Thyroid gland (tissue), 4 donors: ENCODE data around the gene LRBA.

Experiments
- POLR2A ChIP-seq, 2 donors: fragments of 450-650 bp; IDR thresholded peaks; one replicate each; pipeline ENCODE4 v1.6.1; 2017; ENCODE audit warnings: antibody characterized with exemption in 2 of 2, mild to moderate bottlenecking in 2 of 2, moderate library complexity in 1 of 2
- TF ChIP-seq, protein P1 (sequence below), 6 experiments: fragments of 200-600 bp in 3 of 6; fragments of 450-650 bp in 3 of 6; sonication (generic) in 3 of 6; IDR thresholded peaks; one replicate each; pipeline ENCODE4 v1.5.1; 2016 to 2019; ENCODE audit warnings: antibody characterized with exemption in 6 of 6, mild to moderate bottlenecking in 2 of 6, inconsistent platforms in 1 of 6, moderate library complexity in 1 of 6

GRCh38 chr4:151035328-151035727 is 20.2 kb upstream of the LRBA start:
- TF ChIP-seq, protein P1, sequence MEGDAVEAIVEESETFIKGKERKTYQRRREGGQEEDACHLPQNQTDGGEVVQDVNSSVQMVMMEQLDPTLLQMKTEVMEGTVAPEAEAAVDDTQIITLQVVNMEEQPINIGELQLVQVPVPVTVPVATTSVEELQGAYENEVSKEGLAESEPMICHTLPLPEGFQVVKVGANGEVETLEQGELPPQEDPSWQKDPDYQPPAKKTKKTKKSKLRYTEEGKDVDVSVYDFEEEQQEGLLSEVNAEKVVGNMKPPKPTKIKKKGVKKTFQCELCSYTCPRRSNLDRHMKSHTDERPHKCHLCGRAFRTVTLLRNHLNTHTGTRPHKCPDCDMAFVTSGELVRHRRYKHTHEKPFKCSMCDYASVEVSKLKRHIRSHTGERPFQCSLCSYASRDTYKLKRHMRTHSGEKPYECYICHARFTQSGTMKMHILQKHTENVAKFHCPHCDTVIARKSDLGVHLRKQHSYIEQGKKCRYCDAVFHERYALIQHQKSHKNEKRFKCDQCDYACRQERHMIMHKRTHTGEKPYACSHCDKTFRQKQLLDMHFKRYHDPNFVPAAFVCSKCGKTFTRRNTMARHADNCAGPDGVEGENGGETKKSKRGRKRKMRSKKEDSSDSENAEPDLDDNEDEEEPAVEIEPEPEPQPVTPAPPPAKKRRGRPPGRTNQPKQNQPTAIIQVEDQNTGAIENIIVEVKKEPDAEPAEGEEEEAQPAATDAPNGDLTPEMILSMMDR (IDR thresholded peaks at IDR 0.05) = no peak
- no peak for TF ChIP-seq POLR2A (IDR thresholded peaks at IDR 0.05)
